ENCODE data around the gene USP6NL. TPM values are rescaled to one million over a fixed set of nuclear protein-coding genes. Genes with fewer than 3 reads are reported as not detected.

The USP6NL gene
- total and polyA plus RNA-seq, 10 of the 15 experiments (the other 5 are each of a cell fraction or from before 2014, with no cell fraction given) = 4.0 to 27.7 (median 18.2) TPM

DNA sequence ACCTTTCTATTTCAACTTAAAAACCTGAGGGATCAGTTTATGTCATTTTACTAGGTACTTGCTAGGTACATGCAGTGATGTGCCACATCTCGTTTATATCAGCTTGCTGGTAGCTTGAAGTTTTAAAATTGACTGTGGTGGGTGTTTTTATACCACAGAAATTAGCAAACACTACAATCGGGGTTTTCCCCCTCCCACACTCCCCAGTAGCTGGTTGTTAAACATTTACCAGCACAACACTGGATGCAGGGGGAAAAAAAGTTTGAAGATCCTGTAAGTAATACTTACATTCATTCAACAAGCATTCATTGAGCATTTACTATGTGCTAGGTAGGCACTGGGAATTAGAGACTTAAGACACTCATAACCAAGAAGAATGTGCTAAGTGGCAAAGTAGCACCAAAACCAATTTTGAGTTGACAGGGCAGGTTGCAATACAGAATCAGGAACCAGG is 32.6 kb downstream of the USP6NL start (continued):
- no peak for TF ChIP-seq TCF3 (IDR thresholded peaks at IDR 0.05; ENCODE audit: borderline replicate concordance, insufficient read depth, low read depth, low read length)
- no peak for TF ChIP-seq RAD51 (IDR thresholded peaks at IDR 0.05)
- TF ChIP-seq CHD1 (IDR thresholded peaks at IDR 0.05; ENCODE audit: low read depth, low read length) = no peak
- TF ChIP-seq E2F8 (IDR thresholded peaks at IDR 0.05; ENCODE audit: low read depth, partially characterized antibody) = no peak
- TF ChIP-seq ESRRA (IDR thresholded peaks at IDR 0.05; ENCODE audit: low read length) = no peak
- no peak for TF ChIP-seq EZH2 (IDR thresholded peaks at IDR 0.05; ENCODE audit: borderline replicate concordance, control insufficient read depth, low read depth, low read length)
- no peak for TF ChIP-seq POLR2AphosphoS5 (IDR thresholded peaks at IDR 0.05; ENCODE audit: low read length)
- TF ChIP-seq JUNB (IDR thresholded peaks at IDR 0.05) = peak; percentile 23; the same call in 1 of the 2 replicates
- no peak for TF ChIP-seq RELA (IDR thresholded peaks at IDR 0.05; ENCODE audit: borderline replicate concordance, partially characterized antibody)
- TF ChIP-seq STAT3 (IDR thresholded peaks at IDR 0.05; ENCODE audit: low read depth, low read length) = 0 out of 2 replicates have a peak, but pooled peaks have one; percentile 54
- no peak for TF ChIP-seq MLLT1 (IDR thresholded peaks at IDR 0.05)
- TF ChIP-seq BACH1 (IDR thresholded peaks at IDR 0.05; ENCODE audit: borderline replicate concordance) = no peak
- no peak for TF ChIP-seq MYB (IDR thresholded peaks at IDR 0.05; ENCODE audit: borderline replicate concordance, low read depth, low read length)
- no peak for TF ChIP-seq ZBED1 (IDR thresholded peaks at IDR 0.05; ENCODE audit: borderline replicate concordance)
- peak; percentile 69; the same call in 1 of the 2 replicates for TF ChIP-seq RELB (IDR thresholded peaks at IDR 0.05; ENCODE audit: low read depth)
- no peak for TF ChIP-seq NR2C1 (IDR thresholded peaks at IDR 0.05)
- TF ChIP-seq IKZF2 (IDR thresholded peaks at IDR 0.05) = peak; percentile 36 to 57; a peak in 2 of 4 replicates
- no peak for TF ChIP-seq E2F4 (IDR thresholded peaks at IDR 0.05; ENCODE audit: low read depth, low read length)
- TF ChIP-seq CBFB (IDR thresholded peaks at IDR 0.05; ENCODE audit: low read depth) = peak; percentile 52; the same call in 1 of the 2 replicates
- TF ChIP-seq PBX3 (IDR thresholded peaks at IDR 0.05; ENCODE audit: insufficient replicate concordance, low read depth, low read length) = no peak
- peak; percentile 36; the same call in 1 of the 2 replicates for TF ChIP-seq FOXM1 (IDR thresholded peaks at IDR 0.05; ENCODE audit: low read depth, low read length)
- TF ChIP-seq FOS (IDR thresholded peaks at IDR 0.05; ENCODE audit: borderline replicate concordance, extremely low read depth, insufficient read length) = no peak
- TF ChIP-seq SMC3 (IDR thresholded peaks at IDR 0.05; ENCODE audit: borderline replicate concordance, low read length) = no peak
- TF ChIP-seq SMAD1 (IDR thresholded peaks at IDR 0.05; ENCODE audit: low read depth, partially characterized antibody) = no peak

Measured in GM12878 (cell line).